ENCODE data around the gene PKIB. TPM values are rescaled to one million over a fixed set of nuclear protein-coding genes. Genes with fewer than 3 reads are reported as not detected.
A peak's percentile ranks its signal among the peaks of the same experiment; 100 is the strongest.

PKIB gene
- polyA plus RNA-seq, 6 donors from 2014 or later = 0.53 to 0.68 TPM; not detected in 4

DNA sequence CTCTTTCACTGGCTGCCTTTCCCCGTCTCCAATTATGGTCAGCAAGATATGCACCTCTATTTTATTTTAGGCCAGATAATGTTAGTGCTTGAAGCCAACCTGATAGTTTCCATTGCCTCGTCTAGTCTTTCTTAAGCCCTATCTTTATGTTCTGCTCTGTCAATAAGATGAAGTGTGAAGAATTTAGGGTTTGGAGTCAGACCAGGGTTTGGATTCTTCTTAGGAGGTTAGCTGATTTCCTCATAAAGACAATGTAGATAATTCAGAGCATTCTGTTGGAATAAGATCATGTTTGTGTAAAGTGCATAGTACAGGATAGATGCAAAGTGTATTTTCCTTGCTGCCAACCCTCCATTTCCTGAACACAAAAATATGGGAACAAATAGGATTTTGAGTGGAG, 43.8 kb downstream of the PKIB start:
- ATAC-seq (ENCODE audit: low read depth in 2 of 2) (no peak), DNase-seq (no peak)
- no peaks in the 10 kb centered on the region for H3K9me3 Mint-ChIP-seq
- H3K27me3 Mint-ChIP-seq = no peaks in the 10 kb centered on the region
- no peak overlapping the region for H3K27ac Mint-ChIP-seq
- H3K4me3 Mint-ChIP-seq = no peak overlapping the region
- no peaks in the 10 kb centered on the region for H3K4me1 Mint-ChIP-seq
- H3K36me3 Mint-ChIP-seq = no peaks in the 10 kb centered on the region

DNA sequence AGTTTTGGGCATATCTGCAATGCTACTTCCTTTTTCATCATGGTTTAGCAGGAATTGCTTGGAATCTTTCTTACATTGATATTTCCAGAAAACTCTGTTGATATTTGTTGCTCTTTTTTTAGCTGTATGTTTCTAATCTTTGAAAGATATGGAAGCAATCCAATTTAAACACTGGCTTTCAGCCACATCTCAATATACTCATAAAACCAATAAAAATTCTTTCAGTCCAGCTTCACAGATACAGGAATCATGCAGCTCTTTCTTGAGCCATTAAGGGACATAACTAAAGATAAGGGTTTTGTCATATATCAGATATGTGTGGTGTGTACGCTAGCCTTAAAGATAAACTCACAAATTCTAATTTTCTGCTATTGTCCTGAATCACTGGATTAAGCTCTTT, 47.4 kb downstream of the PKIB start:
- H3K27ac Mint-ChIP-seq = no peak overlapping the region
- no peak overlapping the region for H3K4me3 Mint-ChIP-seq
- H3K27me3 Mint-ChIP-seq = no peaks in the 10 kb centered on the region
- no peak for ATAC-seq (ENCODE audit: low read depth in 2 of 2)
- no peaks in the 10 kb centered on the region for H3K36me3 Mint-ChIP-seq
- DNase-seq = no peak
- no peaks in the 10 kb centered on the region for H3K9me3 Mint-ChIP-seq
- no peaks in the 10 kb centered on the region for H3K4me1 Mint-ChIP-seq

DNA sequence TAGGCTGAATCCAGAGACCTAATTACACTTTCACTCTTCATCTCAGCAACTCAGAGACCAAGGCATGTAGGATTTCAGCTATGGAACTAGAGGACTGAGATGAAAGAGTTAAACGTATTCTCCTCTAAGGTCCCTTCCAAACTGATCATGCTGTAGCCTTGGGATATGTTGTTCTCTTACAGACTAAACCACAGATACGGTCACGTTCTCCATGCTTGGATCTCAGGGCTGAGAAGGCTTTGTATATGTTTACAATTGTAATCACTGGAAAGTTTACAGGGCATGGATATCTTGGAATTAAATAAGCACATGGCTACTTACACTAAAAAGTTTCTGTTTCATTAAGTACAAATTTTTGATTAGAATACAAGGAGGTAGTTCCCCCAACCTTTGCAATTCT, 50.1 kb downstream of the PKIB start:
- H3K9me3 Mint-ChIP-seq = no peaks in the 10 kb centered on the region
- H3K27ac Mint-ChIP-seq = no peak overlapping the region
- DNase-seq (no peak), ATAC-seq (ENCODE audit: low read depth in 2 of 2) (no peak)
- H3K4me3 Mint-ChIP-seq = no peak overlapping the region
- no peaks in the 10 kb centered on the region for H3K4me1 Mint-ChIP-seq
- H3K36me3 Mint-ChIP-seq = no peaks in the 10 kb centered on the region
- no peaks in the 10 kb centered on the region for H3K27me3 Mint-ChIP-seq

- no peak for ATAC-seq (ENCODE audit: low read depth in 2 of 2)
- H3K4me3 Mint-ChIP-seq = no peak overlapping the region
- peaks cover 0 to 5% (median 0%) of the 10 kb centered on the region in 3 donors for H3K27me3 Mint-ChIP-seq
- no peak for DNase-seq
- no peaks in the 10 kb centered on the region for H3K36me3 Mint-ChIP-seq
- H3K9me3 Mint-ChIP-seq = no peaks in the 10 kb centered on the region
- no peak overlapping the region for H3K27ac Mint-ChIP-seq
- H3K4me1 Mint-ChIP-seq = no peaks in the 10 kb centered on the region
Observed at GRCh38 chr6:122663981-122664380, 53.8 kb downstream of the PKIB start.

GRCh38 chr6:122665929-122666328, 55.7 kb downstream of the PKIB start:
- Mint-ChIP-seq H3K4me3 (no peak overlapping the region), H3K27ac (no peak overlapping the region)
- no peak for ATAC-seq (ENCODE audit: low read depth in 2 of 2)

DNA sequence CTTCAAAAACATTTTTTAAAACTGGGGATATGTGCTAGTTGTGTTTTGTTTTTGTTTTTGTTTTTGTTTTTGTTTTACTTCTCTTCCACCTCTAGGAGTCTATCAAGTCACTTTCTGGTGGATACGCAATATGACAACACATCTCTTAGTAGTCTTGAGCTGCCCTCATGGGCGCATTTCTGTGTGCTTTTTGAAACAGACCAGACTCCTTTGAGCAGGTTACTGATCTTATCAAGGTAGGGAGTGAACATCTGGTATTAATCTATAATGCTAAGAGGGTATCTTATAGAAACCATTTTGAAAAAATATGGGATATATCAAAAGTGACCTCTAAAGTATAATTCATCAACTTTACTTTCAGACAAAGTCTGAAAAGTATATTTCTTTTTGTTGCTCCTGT, 56.2 kb downstream of the PKIB start:
- no peak for DNase-seq
- no peaks in the 10 kb centered on the region for H3K36me3 Mint-ChIP-seq

More at GRCh38 chr6:122665929-122666328, 55.7 kb downstream of the PKIB start:
- H3K9me3 Mint-ChIP-seq = peaks cover 0 to 3% (median 0%) of the 10 kb centered on the region in 7 donors
- H3K36me3 Mint-ChIP-seq = no peaks in the 10 kb centered on the region
- H3K27me3 Mint-ChIP-seq = peaks cover 0 to 6% (median 5%) of the 10 kb centered on the region in 3 donors
- no peaks in the 10 kb centered on the region for H3K4me1 Mint-ChIP-seq
- no peak for DNase-seq

GRCh38 chr6:122669418-122669817, 59.2 kb downstream of the PKIB start:
- no peak for ATAC-seq (ENCODE audit: low read depth in 2 of 2)
- DNase-seq = no peak
- Mint-ChIP-seq H3K27me3 (peaks cover 0 to 9% (median 6%) of the 10 kb centered on the region in 3 donors), H3K4me1 (peaks cover 5 to 11% (median 7%) of the 10 kb centered on the region in 3 donors), H3K36me3 (no peaks in the 10 kb centered on the region), H3K4me3 (no peak overlapping the region), H3K27ac (no peak overlapping the region), H3K9me3 (peaks cover 0 to 6% (median 0%) of the 10 kb centered on the region in 7 donors)

More for the DNA sequence above, 56.2 kb downstream of the PKIB start:
- no peak overlapping the region for H3K27ac Mint-ChIP-seq
- H3K4me3 Mint-ChIP-seq = no peak overlapping the region
- H3K27me3 Mint-ChIP-seq = peaks cover 0 to 6% (median 5%) of the 10 kb centered on the region in 3 donors
- peaks cover 0 to 3% (median 0%) of the 10 kb centered on the region in 7 donors for H3K9me3 Mint-ChIP-seq
- ATAC-seq (ENCODE audit: low read depth in 2 of 2) = no peak
- no peaks in the 10 kb centered on the region for H3K4me1 Mint-ChIP-seq

DNA sequence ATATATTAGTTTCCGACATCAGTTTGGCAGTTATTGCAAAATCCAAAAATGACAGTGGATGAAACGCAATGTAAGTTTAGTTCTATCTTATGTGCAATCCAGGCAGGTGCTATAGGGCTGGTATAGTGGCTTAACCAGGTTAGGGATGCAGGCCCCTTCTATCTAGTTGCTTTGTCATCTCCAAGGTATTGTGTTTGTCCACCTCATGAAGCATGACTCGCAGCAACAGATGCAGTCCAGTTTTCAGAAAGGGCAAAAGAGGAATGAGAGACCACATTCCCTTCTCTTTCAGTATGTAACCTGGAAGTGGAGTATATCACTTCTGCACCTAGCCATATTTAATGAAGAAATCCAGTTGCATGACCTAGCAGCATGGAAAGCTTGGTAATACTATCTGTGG, 59.7 kb downstream of the PKIB start:
- peaks cover 0 to 6% (median 0%) of the 10 kb centered on the region in 7 donors for H3K9me3 Mint-ChIP-seq
- no peak overlapping the region for H3K4me3 Mint-ChIP-seq
- no peaks in the 10 kb centered on the region for H3K36me3 Mint-ChIP-seq
- ATAC-seq (ENCODE audit: low read depth in 2 of 2) (no peak), DNase-seq (no peak)
- peaks cover 0 to 9% (median 6%) of the 10 kb centered on the region in 3 donors for H3K27me3 Mint-ChIP-seq
- no peak overlapping the region for H3K27ac Mint-ChIP-seq
- H3K4me1 Mint-ChIP-seq = peaks cover 5 to 11% (median 7%) of the 10 kb centered on the region in 3 donors

GRCh38 chr6:122671251-122671650, 61.0 kb downstream of the PKIB start:
- H3K4me3 Mint-ChIP-seq = no peak overlapping the region
- peaks cover 0 to 8% (median 6%) of the 10 kb centered on the region in 3 donors for H3K27me3 Mint-ChIP-seq
- H3K27ac Mint-ChIP-seq = no peak overlapping the region
- peaks cover 5 to 11% (median 7%) of the 10 kb centered on the region in 3 donors for H3K4me1 Mint-ChIP-seq
- no peaks in the 10 kb centered on the region for H3K36me3 Mint-ChIP-seq
- ATAC-seq (ENCODE audit: low read depth in 2 of 2) (no peak), DNase-seq (no peak)
- H3K9me3 Mint-ChIP-seq = peaks cover 0 to 6% (median 0%) of the 10 kb centered on the region in 7 donors

DNA sequence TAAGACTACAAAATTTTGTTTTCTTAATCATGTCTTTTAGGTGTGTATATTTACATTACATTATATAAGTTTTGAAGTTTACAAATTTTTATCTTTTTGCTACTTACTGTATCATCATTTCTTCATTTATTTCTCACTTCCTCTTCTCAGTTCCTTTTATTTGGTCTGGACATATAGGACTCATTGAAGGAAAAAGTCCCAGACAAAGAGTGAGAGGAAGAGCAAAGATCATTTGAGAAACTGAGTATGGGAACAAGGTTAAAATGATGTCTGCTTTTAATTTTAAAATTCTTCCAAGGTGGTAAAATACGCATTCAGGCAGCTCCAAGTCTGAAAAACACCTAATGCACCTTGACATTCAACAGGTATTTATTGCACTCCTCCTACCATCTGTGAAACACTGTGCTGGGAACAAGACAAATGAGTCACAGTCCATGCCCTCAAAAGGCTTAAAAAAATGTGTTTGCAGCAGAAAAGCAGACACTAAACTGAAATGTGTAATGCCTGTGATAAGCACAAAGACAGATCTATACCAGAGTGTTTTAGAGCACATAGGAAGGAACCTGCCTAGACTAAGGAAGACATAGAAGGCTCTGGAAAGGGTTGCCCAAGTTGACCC, 63.2 kb downstream of the PKIB start:
- Mint-ChIP-seq H3K4me3 (no peak overlapping the region), H3K4me1 (peaks cover 5 to 14% (median 7%) of the 10 kb centered on the region in 3 donors), H3K36me3 (no peaks in the 10 kb centered on the region), H3K27me3 (peaks cover 0 to 6% (median 4%) of the 10 kb centered on the region in 3 donors), H3K27ac (no peak overlapping the region), H3K9me3 (peaks cover 0 to 6% (median 0%) of the 10 kb centered on the region in 7 donors)
- ATAC-seq (ENCODE audit: low read depth in 2 of 2) = no peak
- DNase-seq = no peak

GRCh38 chr6:122676146-122676545, 65.9 kb downstream of the PKIB start:
- Mint-ChIP-seq H3K9me3 (peaks cover 0 to 8% (median 0%) of the 10 kb centered on the region in 7 donors), H3K27ac (peak overlapping the region in 1 of 6 donors; percentile 48), H3K4me1 (peaks cover 5 to 14% (median 7%) of the 10 kb centered on the region in 3 donors), H3K27me3 (peaks cover 0 to 10% (median 4%) of the 10 kb centered on the region in 3 donors), H3K4me3 (no peak overlapping the region), H3K36me3 (no peaks in the 10 kb centered on the region)
- DNase-seq (no peak), ATAC-seq (ENCODE audit: low read depth in 2 of 2) (no peak)

- no peak overlapping the region for H3K27ac Mint-ChIP-seq
- no peak for ATAC-seq (ENCODE audit: low read depth in 2 of 2)
Observed at GRCh38 chr6:122676688-122677087, 66.5 kb downstream of the PKIB start.

GRCh38 chr6:122677406-122677805, 67.2 kb downstream of the PKIB start:
- Mint-ChIP-seq H3K9me3 (peaks cover 0 to 8% (median 0%) of the 10 kb centered on the region in 7 donors), H3K36me3 (no peaks in the 10 kb centered on the region), H3K4me3 (no peak overlapping the region), H3K4me1 (peaks cover 5 to 14% (median 7%) of the 10 kb centered on the region in 3 donors), H3K27me3 (peaks cover 0 to 10% (median 4%) of the 10 kb centered on the region in 3 donors), H3K27ac (no peak overlapping the region)
- no peak for DNase-seq
- no peak for ATAC-seq (ENCODE audit: low read depth in 2 of 2)

More at GRCh38 chr6:122676688-122677087, 66.5 kb downstream of the PKIB start:
- peaks cover 5 to 14% (median 7%) of the 10 kb centered on the region in 3 donors for H3K4me1 Mint-ChIP-seq
- peaks cover 0 to 10% (median 4%) of the 10 kb centered on the region in 3 donors for H3K27me3 Mint-ChIP-seq
- no peak overlapping the region for H3K4me3 Mint-ChIP-seq
- H3K9me3 Mint-ChIP-seq = peaks cover 0 to 8% (median 0%) of the 10 kb centered on the region in 7 donors
- no peaks in the 10 kb centered on the region for H3K36me3 Mint-ChIP-seq
- DNase-seq = no peak

DNA sequence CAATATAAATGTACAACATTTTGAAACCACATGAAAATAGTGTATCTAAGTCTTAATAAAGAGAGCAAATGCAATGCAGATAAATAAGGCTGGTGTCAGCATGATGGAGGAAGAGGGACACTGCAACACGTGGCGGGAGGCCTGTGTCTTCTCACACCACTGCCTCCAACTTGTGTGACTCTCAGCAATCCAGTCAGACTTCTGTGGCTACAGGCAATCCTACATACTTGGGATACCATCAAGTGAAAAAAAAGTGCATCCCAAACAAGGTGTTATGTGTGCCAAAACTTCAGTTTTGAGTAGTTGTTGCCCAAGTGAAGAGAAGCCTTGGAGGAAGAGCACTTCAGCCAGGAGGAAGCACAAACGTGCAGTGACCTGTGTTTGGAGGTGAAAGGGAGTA, 68.6 kb downstream of the PKIB start:
- no peaks in the 10 kb centered on the region for H3K36me3 Mint-ChIP-seq
- H3K27ac Mint-ChIP-seq = no peak overlapping the region
- ATAC-seq (ENCODE audit: low read depth in 2 of 2) (no peak), DNase-seq (no peak)
- H3K9me3 Mint-ChIP-seq = peaks cover 0 to 5% (median 0%) of the 10 kb centered on the region in 7 donors
- H3K4me3 Mint-ChIP-seq = no peak overlapping the region
- H3K27me3 Mint-ChIP-seq = peaks cover 0 to 10% (median 2%) of the 10 kb centered on the region in 3 donors
- H3K4me1 Mint-ChIP-seq = peaks cover 2 to 7% (median 3%) of the 10 kb centered on the region in 3 donors

All from naive B cell (primary cell).